HUDEP-2 (cell line): ENCODE measurements around the gene CASQ2.
"Not testable (repeated sequence)": the region's sequence is repeated elsewhere in the genome, so short reads cannot be mapped to it uniquely, and the experiment has no call there.

Source experiments
- DNase-seq, 76 experiments: peaks; one replicate each; lab custom pipeline; 2025; ENCODE audit not compliant: unreplicated experiment in 76 of 76; lab: John Stamatoyannopoulos, UW

The CASQ2 gene

DNA sequence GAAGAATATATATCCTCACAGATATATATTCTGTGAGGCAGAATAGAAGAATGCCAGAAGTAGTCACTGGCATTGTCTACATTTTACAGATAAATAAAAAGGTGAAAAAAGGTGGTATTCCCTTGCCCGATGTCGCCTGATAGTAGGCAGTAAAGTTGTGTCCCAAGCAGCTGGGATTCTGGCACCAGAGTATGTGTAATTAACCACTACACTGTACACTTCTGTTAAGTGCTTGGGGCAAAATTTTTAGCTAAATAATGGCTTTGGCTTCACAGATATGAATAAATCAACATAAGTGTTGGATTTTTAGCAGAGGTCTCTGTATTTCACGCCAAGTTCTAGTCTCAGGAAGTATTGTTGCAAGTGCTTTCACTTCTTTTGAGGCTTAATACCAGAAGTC lies 13.3 kb upstream of the CASQ2 start:
- DNase-seq = no peak

DNA sequence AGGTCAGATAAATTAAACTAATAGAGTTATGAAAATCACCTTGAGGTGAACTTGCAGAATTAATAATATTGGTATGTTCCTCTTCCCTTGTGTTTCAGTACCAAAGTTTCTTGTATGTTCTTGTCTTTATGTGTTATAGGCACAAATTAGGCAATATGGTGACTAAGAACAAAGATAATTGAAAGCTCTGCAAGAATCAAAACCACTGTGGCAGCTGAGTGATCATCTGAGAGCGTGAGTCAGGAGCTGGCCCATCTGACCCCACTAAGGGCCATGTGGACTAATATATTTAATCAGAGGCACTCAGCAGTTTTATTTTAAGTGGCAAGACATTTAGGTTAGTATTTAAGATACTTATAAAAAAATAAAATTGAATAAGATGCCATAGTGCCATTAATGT lies 12.8 kb upstream of the CASQ2 start:
- DNase-seq = no peak

- not testable (repeated sequence) for DNase-seq
These were observed 12.1 kb upstream of the CASQ2 start for GRCh38 chr1:115780655-115781054.

GRCh38 chr1:115779075-115779474 lies 10.6 kb upstream of the CASQ2 start:
- DNase-seq = not testable (repeated sequence)

DNA sequence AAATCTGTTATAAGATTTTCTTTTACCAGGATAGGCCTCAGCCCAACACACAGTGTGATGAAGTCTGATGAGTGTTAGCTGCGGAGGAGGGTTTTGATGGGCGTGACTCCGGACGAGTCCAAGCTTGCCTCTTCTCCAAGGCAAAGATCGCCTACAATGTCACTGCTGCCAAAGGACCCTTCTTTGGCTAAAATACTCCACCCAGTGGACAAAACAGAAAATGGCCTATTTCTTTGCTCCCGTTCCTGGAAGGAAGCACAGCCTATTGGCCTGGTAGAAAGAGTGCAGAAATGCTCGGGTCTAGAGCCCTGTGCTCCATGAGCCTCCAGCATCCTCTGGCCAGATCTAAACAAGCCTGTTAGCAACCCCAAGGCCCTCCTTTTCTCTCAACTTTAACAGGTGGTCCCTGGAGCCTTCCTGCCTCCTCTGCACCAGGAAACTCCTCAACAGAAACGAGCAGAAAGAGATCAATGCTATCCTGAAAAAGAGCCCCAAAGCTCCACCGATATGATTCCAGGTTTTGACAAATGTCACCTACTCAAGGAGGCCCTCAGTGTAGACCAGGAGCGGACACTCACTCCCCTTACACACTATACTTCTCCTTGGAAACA lies 3.4 kb upstream of the CASQ2 start:
- peak in 51 of 76 experiments; percentile 2 to 79 (median 25) for DNase-seq

- no peak for DNase-seq
These were observed 2.8 kb upstream of the CASQ2 start for GRCh38 chr1:115771094-115771846.

GRCh38 chr1:115767403-115767802 lies 1.1 kb downstream of the CASQ2 start:
- no peak for DNase-seq

- DNase-seq = no peak
These were observed 3.4 kb downstream of the CASQ2 start for GRCh38 chr1:115765091-115765490.

DNA sequence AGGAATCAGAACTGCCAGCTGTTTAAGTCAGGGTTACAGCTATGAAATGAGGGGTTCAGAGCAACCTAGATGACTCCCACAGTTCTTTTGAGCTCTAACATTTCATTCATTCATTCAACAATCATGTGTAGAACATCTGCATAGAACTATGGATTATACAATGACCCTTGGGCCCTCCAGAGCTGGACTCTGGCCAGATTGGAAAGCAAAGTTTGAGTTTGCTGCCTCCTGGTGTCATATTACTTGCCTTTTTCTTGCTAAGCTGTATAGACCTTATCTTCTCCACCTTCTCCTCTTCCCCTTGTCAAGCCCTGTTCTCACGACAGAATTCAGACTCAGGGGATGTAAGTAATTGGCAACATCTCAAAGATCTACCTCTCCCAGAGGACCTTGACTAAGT lies 4.0 kb downstream of the CASQ2 start:
- DNase-seq = peak in 16 of 76 experiments; percentile 1 to 44 (median 8)

GRCh38 chr1:115762779-115763178 lies 5.7 kb downstream of the CASQ2 start:
- DNase-seq = no peak

DNA sequence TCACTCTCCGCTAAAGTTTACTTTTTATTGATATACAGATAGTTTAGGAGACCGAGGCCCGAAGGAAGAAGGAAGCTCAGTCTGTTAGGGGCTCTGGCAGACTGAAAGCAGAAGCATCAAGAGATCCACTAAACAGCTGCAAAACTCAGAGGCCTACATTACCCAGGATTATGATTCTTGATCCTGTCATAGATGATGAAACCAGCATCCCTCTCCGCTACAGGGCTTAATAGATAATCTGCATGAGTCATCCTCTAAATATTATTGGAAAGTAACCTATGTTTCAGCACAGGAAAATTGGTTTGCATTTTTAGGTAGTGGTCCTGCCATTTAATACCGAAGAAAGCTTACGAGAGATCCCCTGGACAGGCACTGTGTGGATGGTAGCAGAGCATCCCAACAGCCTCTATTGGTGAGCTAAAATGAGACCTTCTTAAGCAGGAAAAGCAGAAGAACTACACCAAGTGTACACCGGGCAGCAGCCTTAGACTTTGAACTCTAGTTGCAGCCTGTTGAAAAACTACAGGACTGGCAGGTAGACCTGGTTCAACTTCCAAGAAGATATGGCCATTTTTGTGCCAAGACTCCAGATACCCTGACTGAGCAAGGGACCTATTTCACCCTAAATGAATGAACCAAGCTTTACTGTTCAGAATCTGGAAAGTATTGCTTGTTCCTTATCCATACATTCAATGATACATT lies 6.8 kb downstream of the CASQ2 start:
- DNase-seq = no peak

DNA sequence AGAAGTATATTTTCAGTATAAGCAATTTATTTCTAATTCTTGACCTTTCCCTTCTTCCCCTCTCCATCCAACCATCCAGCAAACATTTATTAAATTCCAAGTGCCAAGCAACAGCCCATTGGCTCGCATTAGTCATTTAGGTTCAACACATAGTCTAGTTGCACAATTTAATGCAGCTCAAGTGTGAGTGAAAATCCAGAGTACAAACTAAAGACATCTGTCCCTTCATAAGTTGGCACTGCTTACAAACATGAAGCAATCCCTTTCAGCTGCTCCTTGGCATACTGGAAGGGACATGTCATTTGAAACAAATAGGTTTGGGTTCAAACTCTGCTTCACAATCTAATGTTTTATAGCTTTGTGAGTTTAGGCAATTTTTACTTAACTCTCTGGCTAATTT lies 10.7 kb downstream of the CASQ2 start:
- no peak for DNase-seq

- no peak for DNase-seq
These were observed 11.2 kb downstream of the CASQ2 start for GRCh38 chr1:115757326-115757725.

DNA sequence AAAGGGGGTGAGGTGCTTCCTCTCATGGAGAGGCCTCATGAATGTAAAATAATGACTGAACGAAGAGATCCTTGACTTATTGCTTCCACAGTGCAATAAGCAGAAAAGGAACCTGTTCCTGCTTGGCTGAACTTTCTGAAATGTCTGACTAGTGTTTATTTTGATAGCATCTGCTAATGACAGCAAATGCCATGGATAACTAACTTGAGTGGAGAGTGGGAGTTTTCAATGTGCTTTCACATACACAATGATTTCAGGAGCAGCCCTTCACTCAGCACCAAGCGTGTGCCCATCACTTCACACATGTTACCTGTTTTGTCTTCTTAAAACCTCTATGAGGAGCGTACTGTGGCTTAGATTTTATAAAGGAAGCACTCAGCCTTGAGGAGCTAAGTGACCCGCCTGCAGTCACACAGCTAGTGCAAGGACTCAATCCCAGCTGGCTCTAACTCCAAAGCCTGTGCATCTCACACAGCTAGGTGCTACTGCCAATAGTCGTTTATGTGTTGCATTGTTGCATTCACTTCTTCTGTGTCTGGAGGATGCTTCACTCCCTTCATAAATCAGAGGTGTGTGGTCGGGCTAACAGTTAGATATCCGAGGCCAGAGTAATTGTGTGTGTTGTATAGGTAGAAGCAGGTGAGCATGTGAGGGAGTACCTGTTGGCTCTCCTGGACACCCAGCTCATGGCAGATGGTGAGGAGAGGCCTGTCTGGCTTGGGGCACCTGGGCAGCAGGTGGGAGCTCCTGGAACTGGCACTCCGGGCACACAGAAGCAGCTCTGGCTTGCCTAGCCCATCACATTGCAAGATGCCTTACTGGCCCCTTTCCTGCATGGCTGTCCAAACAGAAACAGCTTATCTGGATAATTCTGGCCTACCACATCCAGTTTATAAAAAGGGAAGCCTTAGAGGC lies 12.8 kb downstream of the CASQ2 start:
- DNase-seq = no peak

- no peak for DNase-seq
These were observed 14.7 kb downstream of the CASQ2 start for GRCh38 chr1:115753830-115754229.

- DNase-seq = no peak
These were observed 15.2 kb downstream of the CASQ2 start for GRCh38 chr1:115753361-115753760.

- no peak for DNase-seq
These were observed 19.9 kb downstream of the CASQ2 start for GRCh38 chr1:115748401-115749150.

DNA sequence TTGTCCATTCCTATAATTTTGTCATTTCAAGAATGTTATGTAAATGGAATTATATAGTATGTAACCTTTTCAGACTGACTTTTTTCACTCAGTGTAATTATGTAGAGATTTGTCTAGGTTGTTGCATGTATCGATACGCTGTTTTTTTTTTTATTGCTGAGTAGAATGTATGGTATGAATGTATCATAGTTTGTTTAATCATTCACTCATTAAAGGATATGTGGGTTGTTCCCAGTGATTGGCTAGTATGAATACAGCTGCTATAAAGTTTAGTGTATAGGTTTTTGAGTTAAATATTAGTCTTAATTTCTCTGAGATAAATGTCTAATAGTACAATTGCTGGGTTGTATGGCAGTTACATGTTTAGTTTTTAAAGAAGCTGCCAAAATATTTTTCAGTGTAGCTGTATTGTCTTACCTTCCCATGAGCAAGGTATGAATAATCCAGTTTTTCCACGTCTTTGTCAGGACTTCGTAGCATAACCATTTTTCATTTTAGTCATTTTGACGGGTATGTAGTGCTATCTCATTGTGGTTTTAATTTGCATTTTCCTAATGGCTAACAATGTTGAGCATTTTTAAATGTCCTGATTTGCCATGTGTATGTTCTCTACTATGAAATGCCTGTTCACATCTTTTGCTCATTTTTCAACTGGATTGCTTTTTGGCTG lies 22.4 kb downstream of the CASQ2 start:
- DNase-seq = no peak

DNA sequence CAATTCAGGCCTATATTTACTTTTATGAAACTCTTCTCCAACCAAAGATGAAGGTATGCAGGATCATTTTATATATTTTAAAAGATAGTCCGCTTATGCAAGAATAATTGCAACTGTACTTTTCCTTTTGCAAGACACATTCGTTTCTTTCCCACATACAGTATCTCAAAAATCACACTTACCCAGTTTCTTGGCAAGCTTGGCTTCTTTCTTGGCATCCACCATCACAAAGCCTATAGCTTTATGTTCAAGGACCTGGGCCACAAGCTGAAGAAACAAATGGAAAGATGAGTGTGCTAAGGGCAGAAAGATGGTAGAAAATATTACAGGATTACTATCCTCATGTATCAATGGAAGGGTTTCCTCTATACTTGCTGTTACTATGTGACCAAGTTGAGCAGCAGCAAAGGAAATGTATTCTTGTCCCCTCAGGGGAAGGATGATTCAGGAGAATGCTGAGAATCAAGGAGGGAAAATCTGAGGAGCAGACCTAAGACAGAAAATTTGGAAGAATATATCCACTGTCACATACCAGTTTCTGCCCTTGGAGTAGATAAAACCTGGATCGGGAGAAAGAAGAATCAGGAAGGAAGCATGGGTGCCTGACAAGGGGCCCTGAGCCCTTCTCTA lies 23.8 kb downstream of the CASQ2 start:
- no peak for DNase-seq
